Tibial artery (tissue), 4 donors: ENCODE measurements around the gene IL25.

Experiments used
- DNase-seq, 2 donors: peaks; one replicate each; pipeline ENCODE4 v3.0.0-alpha.2; 2019
- H3K27ac ChIP-seq, 2 donors: fragments of 200-600 bp; sonication (generic) in 1 of 2; 1 replicate in 1 of 2; 2 replicates in 1 of 2; pipeline ENCODE4 v1.5.1; 2018 to 2019; ENCODE audit warnings: mild to moderate bottlenecking in 1 of 2
- H3K27me3 ChIP-seq, 2 donors: fragments of 200-600 bp; sonication (generic) in 1 of 2; one replicate each; pipeline versions ENCODE4 v1.5.1 to v1.6.0; 2016 to 2019
- H3K36me3 ChIP-seq, 3 donors: fragments of 200-600 bp; sonication (generic) in 2 of 3; one replicate each; pipeline ENCODE4 v1.5.1; 2016 to 2019; ENCODE audit warnings: mild to moderate bottlenecking in 2 of 3
- H3K4me1 ChIP-seq, 4 donors: fragments of 200-600 bp; sonication (generic) in 2 of 4; 1 replicate in 3 of 4; 2 replicates in 1 of 4; pipeline ENCODE4 v1.5.1; 2016 to 2019
- H3K4me3 ChIP-seq, 2 donors: fragments of 200-600 bp; sonication (generic) in 1 of 2; 1 replicate in 1 of 2; 2 replicates in 1 of 2; pipeline ENCODE4 v1.5.1; 2018 to 2019; ENCODE audit warnings: mild to moderate bottlenecking in 2 of 2
- H3K9me3 ChIP-seq, 3 donors: fragments of 200-600 bp; sonication (generic) in 1 of 3; one replicate each; pipeline ENCODE4 v1.5.1; 2016 to 2019
- intact Hi-C: fragments of 100-400 bp; cut with DNase I; formaldehyde crosslinking; loops from one replicate; pipeline ENCODE4 v1.15.0; 2023; ENCODE audit warnings: low total_unique reads
- TF ChIP-seq, protein P1 (sequence below), 2 experiments: fragments of 200-600 bp in 1 of 2; fragments of 450-650 bp in 1 of 2; IDR thresholded peaks; one replicate each; pipeline ENCODE4 v1.5.1; 2017 to 2019; ENCODE audit warnings: antibody characterized with exemption in 2 of 2, mild to moderate bottlenecking in 1 of 2, moderate library complexity in 1 of 2

Gene IL25

DNA sequence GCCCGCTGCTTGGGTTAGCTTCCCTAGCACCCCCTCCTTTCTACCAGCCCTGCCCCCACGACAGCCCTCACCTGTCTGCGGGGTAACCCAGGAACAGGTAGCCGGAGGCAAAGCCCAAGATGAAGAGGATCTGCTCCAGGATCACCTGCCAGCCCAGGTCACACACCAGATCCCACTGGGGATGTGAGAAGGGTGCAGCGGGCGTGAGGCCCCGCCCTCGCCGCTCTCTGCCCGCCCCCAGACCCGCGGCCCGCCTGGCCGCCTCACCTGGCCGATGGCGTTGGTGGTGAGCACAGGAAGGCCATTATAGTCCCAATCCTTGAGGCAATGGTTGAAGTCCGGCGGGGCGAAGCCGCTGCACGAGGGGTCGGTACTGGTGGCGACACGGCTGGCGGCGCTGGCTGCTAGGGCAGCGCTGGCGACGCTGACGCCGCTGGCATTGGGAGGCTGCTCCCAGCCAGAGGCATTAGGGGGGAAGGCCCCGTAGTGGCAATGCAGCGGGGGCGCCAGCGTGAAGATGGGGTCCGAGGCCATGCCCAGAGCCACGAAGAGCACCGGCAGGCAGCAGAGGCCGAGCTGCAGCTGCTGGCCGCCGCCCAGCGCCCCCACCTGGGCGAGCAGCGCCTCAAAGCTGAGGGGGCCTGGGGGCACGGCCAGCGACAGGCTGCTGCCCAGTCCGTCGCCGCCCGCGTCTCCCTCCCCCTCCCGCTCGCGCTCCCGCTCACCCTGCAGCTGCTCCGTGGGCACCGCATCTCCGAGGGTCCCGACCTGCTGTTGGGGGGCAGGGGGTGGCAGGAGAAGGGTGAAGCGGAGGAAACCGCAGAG lies 20.7 kb upstream of the IL25 start:
- DNase-seq: no peak

DNA sequence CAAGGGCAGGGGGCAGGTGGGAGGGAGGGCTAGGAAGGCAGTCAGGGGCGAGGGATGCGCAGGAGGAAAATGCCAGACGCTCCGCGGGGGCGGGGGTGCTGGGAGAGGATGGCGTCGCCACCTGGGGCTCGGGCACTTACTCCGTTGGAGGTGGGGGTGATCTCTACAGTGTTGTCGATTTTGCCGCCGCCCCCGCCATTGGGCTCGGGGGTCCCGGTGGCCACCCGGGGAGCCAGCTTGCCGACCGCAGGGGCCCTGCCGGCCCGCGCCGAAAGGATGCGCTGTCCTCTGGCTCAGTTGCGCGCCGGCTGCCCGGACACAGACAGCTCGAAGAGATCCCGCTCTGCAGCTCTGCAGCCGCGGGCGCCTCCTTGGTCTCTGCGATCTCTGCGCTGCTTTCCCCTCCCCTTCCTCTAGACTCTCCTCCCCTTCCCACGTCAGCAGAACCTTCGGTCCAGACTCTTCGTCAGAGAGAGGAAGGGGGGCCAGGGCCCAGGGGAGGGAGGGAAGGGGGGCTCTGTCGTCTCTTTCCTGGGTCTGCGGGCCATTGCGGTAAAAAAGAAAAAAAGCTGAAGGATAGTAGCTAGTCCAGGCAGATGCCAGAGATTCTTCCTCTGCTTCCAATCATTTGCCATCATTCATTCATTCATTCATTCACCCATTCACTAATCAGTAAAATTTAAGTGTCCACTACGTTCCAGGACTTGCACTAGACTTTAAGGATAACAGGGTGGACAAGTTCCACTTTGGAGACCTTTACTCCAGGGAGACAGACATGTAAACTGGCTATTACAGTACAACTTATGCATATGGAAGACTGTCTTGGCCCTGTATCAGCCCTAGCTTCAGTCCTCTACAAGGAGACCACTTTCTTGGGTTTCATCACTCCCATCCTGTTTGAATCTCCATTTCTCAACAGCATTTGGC lies 19.8 kb upstream of the IL25 start, which contains the start of gene SLC22A17:
Gene SLC22A17, minus strand, starts transcription at position 382 of the 927 bp plus-strand sequence.
- Histone ChIP-seq H3K9me3 (no peaks in the 10 kb centered on the region), H3K4me3 (peak within 1 kb of the TSS; percentile 60 to 72), H3K4me1 (peaks cover 0 to 11% (median 10%) of the 10 kb centered on the region in 4 donors), H3K27me3 (no peaks in the 10 kb centered on the region), H3K27ac (peak within 1 kb of the TSS; percentile 8 to 53), H3K36me3 (peaks cover 0 to 35% (median 0%) of the 10 kb centered on the region in 3 donors)
- peak; percentile 77 to 88 for DNase-seq
- TF ChIP-seq, protein P1, sequence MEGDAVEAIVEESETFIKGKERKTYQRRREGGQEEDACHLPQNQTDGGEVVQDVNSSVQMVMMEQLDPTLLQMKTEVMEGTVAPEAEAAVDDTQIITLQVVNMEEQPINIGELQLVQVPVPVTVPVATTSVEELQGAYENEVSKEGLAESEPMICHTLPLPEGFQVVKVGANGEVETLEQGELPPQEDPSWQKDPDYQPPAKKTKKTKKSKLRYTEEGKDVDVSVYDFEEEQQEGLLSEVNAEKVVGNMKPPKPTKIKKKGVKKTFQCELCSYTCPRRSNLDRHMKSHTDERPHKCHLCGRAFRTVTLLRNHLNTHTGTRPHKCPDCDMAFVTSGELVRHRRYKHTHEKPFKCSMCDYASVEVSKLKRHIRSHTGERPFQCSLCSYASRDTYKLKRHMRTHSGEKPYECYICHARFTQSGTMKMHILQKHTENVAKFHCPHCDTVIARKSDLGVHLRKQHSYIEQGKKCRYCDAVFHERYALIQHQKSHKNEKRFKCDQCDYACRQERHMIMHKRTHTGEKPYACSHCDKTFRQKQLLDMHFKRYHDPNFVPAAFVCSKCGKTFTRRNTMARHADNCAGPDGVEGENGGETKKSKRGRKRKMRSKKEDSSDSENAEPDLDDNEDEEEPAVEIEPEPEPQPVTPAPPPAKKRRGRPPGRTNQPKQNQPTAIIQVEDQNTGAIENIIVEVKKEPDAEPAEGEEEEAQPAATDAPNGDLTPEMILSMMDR (IDR thresholded peaks at IDR 0.05): no peak
- intact Hi-C loops: no loop called here

More for the DNA sequence above, 20.7 kb upstream of the IL25 start:
- intact Hi-C loops: no loop called here
- peaks cover 0 to 35% (median 0%) of the 10 kb centered on the region in 3 donors for H3K36me3 ChIP-seq
- H3K27me3 ChIP-seq: no peaks in the 10 kb centered on the region
- TF ChIP-seq, protein P1 (IDR thresholded peaks at IDR 0.05): no peak
- H3K27ac ChIP-seq: peak overlapping the region; percentile 8 to 53
- no peaks in the 10 kb centered on the region for H3K9me3 ChIP-seq
- H3K4me1 ChIP-seq: peaks cover 0 to 11% (median 10%) of the 10 kb centered on the region in 4 donors
- peak overlapping the region; percentile 60 to 72 for H3K4me3 ChIP-seq

- Histone ChIP-seq H3K4me3 (no peak overlapping the region), H3K36me3 (peaks cover 0 to 37% (median 0%) of the 10 kb centered on the region in 3 donors), H3K9me3 (no peaks in the 10 kb centered on the region), H3K4me1 (peaks cover 0 to 11% (median 10%) of the 10 kb centered on the region in 4 donors), H3K27me3 (no peaks in the 10 kb centered on the region), H3K27ac (no peak overlapping the region)
- no peak for DNase-seq
- intact Hi-C loops: no loop called here
- TF ChIP-seq, protein P1 (IDR thresholded peaks at IDR 0.05): no peak
Measured at GRCh38 chr14:23353433-23353780, 19.2 kb upstream of the IL25 start.

DNA sequence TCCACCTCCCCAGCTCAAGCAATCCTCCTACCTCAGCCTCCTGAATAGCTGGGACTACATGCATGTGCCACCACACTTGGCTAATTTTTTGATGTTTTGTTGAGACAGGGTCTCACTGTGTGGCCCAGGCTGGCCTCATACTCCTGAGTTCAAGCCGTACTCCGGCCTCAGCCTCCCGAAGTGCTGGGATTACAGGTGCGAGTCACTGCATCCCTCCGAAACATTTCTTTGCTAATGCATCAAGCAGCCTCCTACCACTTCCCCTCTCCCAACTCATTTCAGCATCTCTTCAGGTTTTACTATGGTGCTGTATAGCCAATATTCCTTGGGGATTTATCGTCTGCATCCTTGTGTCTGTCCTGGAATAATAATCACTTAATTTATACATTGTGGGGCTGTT lies 17.6 kb upstream of the IL25 start:
- TF ChIP-seq, protein P1 (IDR thresholded peaks at IDR 0.05): no peak
- intact Hi-C loops: no loop called here
- peaks cover 0 to 14% (median 11%) of the 10 kb centered on the region in 4 donors for H3K4me1 ChIP-seq
- H3K27ac ChIP-seq: no peak overlapping the region
- H3K27me3 ChIP-seq: no peaks in the 10 kb centered on the region
- peaks cover 5 to 44% (median 7%) of the 10 kb centered on the region in 3 donors for H3K36me3 ChIP-seq
- H3K4me3 ChIP-seq: no peak overlapping the region
- DNase-seq: no peak
- no peaks in the 10 kb centered on the region for H3K9me3 ChIP-seq

- intact Hi-C loops: no loop called here
- H3K27ac ChIP-seq: no peak overlapping the region
- TF ChIP-seq, protein P1 (IDR thresholded peaks at IDR 0.05): no peak
- H3K27me3 ChIP-seq: no peaks in the 10 kb centered on the region
- no peak overlapping the region for H3K4me3 ChIP-seq
- peaks cover 9 to 54% (median 10%) of the 10 kb centered on the region in 3 donors for H3K36me3 ChIP-seq
- peaks cover 0 to 21% (median 11%) of the 10 kb centered on the region in 4 donors for H3K4me1 ChIP-seq
- no peak for DNase-seq
- H3K9me3 ChIP-seq: no peaks in the 10 kb centered on the region
Measured at GRCh38 chr14:23355871-23356435, 16.7 kb upstream of the IL25 start.
